HCT116 (cell line): ENCODE measurements around the gene FRRS1.
"Not testable (repeated sequence)": the region's sequence is repeated elsewhere in the genome, so short reads cannot be mapped to it uniquely, and the experiment has no call there.

Source experiments
- CEBPB ChIP-seq: IDR thresholded peaks from 2 replicates; pipeline ENCODE4 v1.6.1; 2012; ENCODE audit warnings: low read depth
- CTCF ChIP-seq, 3 experiments: fragments of 200-600 bp in 1 of 3; sonication (generic) in 1 of 3; IDR thresholded peaks in 2 of 3; conservative IDR thresholded peaks in 1 of 3; 2 replicates each; pipeline ENCODE4 v1.5.1; 2012 to 2017; ENCODE audit warnings: low read depth in 2 of 3, low read length in 2 of 3, antibody characterized with exemption in 1 of 3, borderline replicate concordance in 1 of 3, control low read depth in 1 of 3, mild to moderate bottlenecking in 1 of 3, mixed read lengths in 1 of 3, mixed run types in 1 of 3, moderate library complexity in 1 of 3; ENCODE audit not compliant: insufficient read depth in 1 of 3
- EZH2phosphoT487 ChIP-seq: fragments of 200-600 bp; IDR thresholded peaks from 2 replicates; pipeline ENCODE4 v1.6.1; 2018; ENCODE audit warnings: antibody characterized with exemption, borderline replicate concordance
- JUND ChIP-seq: IDR thresholded peaks from 2 replicates; pipeline ENCODE4 v1.6.1; 2012
- MAX ChIP-seq: IDR thresholded peaks from 2 replicates; pipeline ENCODE4 v1.6.1; 2012
- POLR2A ChIP-seq: IDR thresholded peaks from 2 replicates; pipeline ENCODE4 v1.7.0; 2011; ENCODE audit warnings: borderline replicate concordance; ENCODE audit not compliant: insufficient read depth, insufficient read length; ENCODE audit errors: extremely low read depth
- SP1 ChIP-seq: IDR thresholded peaks from 2 replicates; pipeline ENCODE4 v1.6.1; 2012; ENCODE audit warnings: low read depth
- ZFX ChIP-seq: fragments of 450-650 bp; IDR thresholded peaks from 2 replicates; pipeline ENCODE4 v1.6.1; 2017
- TF ChIP-seq, protein P1 (sequence below): IDR thresholded peaks from 2 replicates; pipeline ENCODE4 v1.6.1; 2011; ENCODE audit warnings: mild to moderate bottlenecking, low read length, moderate library complexity; ENCODE audit not compliant: insufficient replicate concordance; ENCODE audit errors: extremely low read depth

- not testable (repeated sequence) for TF ChIP-seq CTCF (IDR thresholded peaks at IDR 0.05 in 2 of 3, conservative IDR thresholded peaks at IDR 0.05 in 1 of 3; ENCODE audit: borderline replicate concordance in 1 of 3, insufficient read depth in 1 of 3, low read depth in 2 of 3, low read length in 2 of 3); ZFX; JUND; CEBPB; MAX; POLR2A; SP1; EZH2phosphoT487
- TF ChIP-seq, protein P1, sequence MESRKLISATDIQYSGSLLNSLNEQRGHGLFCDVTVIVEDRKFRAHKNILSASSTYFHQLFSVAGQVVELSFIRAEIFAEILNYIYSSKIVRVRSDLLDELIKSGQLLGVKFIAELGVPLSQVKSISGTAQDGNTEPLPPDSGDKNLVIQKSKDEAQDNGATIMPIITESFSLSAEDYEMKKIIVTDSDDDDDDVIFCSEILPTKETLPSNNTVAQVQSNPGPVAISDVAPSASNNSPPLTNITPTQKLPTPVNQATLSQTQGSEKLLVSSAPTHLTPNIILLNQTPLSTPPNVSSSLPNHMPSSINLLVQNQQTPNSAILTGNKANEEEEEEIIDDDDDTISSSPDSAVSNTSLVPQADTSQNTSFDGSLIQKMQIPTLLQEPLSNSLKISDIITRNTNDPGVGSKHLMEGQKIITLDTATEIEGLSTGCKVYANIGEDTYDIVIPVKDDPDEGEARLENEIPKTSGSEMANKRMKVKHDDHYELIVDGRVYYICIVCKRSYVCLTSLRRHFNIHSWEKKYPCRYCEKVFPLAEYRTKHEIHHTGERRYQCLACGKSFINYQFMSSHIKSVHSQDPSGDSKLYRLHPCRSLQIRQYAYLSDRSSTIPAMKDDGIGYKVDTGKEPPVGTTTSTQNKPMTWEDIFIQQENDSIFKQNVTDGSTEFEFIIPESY = not testable (repeated sequence)
Measured at GRCh38 chr1:99758686-99759517, 7.5 kb downstream of the FRRS1 start.
